A172 (cell line): ENCODE measurements around the gene SFMBT2. TPM values are rescaled to one million over a fixed set of nuclear protein-coding genes. Genes with fewer than 3 reads are reported as not detected.
"Not testable (repeated sequence)": the region's sequence is repeated elsewhere in the genome, so short reads cannot be mapped to it uniquely, and the experiment has no call there.

ENCODE experiments used
- DNase-seq: peaks from one replicate; pipeline ENCODE4 v3.0.0-alpha.2; 2015; ENCODE audit warnings: low spot score
- total RNA-seq: library from RNA; depleted of rRNA; stranded (reverse); fragments of >200 nt; shearing (Covaris generic); gene quantifications from 2 replicates; pipeline ENCODE4 v1.2.3, GENCODE V29; 2014

Gene SFMBT2
- total RNA-seq, 1 experiment from 2014 or later: 0.96 TPM

GRCh38 chr10:7225133-7225532 is 185.7 kb downstream of the SFMBT2 start:
- no peak for DNase-seq

GRCh38 chr10:7218968-7219367 is 191.9 kb downstream of the SFMBT2 start:
- DNase-seq: no peak

- not testable (repeated sequence) for DNase-seq
Observed at GRCh38 chr10:7212696-7213095, 198.1 kb downstream of the SFMBT2 start.

GRCh38 chr10:7211857-7212577 is 198.8 kb downstream of the SFMBT2 start:
- DNase-seq: no peak

GRCh38 chr10:7210516-7210915 is 200.3 kb downstream of the SFMBT2 start:
- DNase-seq: no peak

- DNase-seq: no peak
Observed at GRCh38 chr10:7209458-7209857, 201.4 kb downstream of the SFMBT2 start.

- no peak for DNase-seq
Observed at GRCh38 chr10:7206412-7207100, 204.3 kb downstream of the SFMBT2 start.

GRCh38 chr10:7205656-7206055 is 205.2 kb downstream of the SFMBT2 start:
- no peak for DNase-seq

- DNase-seq: no peak
Observed at GRCh38 chr10:7202793-7203355, 208.0 kb downstream of the SFMBT2 start.

- DNase-seq: no peak
Observed at GRCh38 chr10:7199152-7199760, 211.6 kb downstream of the SFMBT2 start.

GRCh38 chr10:7196284-7196683 is 214.6 kb downstream of the SFMBT2 start:
- no peak for DNase-seq

GRCh38 chr10:7195118-7195517 is 215.7 kb downstream of the SFMBT2 start:
- no peak for DNase-seq

GRCh38 chr10:7194571-7194970 is 216.3 kb downstream of the SFMBT2 start:
- no peak for DNase-seq

- no peak for DNase-seq
Observed at GRCh38 chr10:7193369-7193768, 217.5 kb downstream of the SFMBT2 start.

GRCh38 chr10:7192831-7193361 is 217.9 kb downstream of the SFMBT2 start:
- DNase-seq: no peak

GRCh38 chr10:7192061-7192460 is 218.8 kb downstream of the SFMBT2 start:
- no peak for DNase-seq

GRCh38 chr10:7190772-7191171 is 220.1 kb downstream of the SFMBT2 start:
- not testable (repeated sequence) for DNase-seq

GRCh38 chr10:7189909-7190308 is 220.9 kb downstream of the SFMBT2 start:
- no peak for DNase-seq

GRCh38 chr10:7188456-7189050 is 222.3 kb downstream of the SFMBT2 start:
- DNase-seq: no peak

GRCh38 chr10:7186387-7187018 is 224.3 kb downstream of the SFMBT2 start:
- peak; percentile 6 for DNase-seq

GRCh38 chr10:7185367-7185690 is 225.5 kb downstream of the SFMBT2 start:
- DNase-seq: no peak
